TTC549 (cell line): Measurements from ENCODE around the gene NRXN3.

Source experiments
- FAIRE-seq: peaks from 2 replicates; lab custom pipeline; 2012; peaks lifted over from hg19 to GRCh38; lab: Jason Lieb, UNC

The NRXN3 gene

DNA sequence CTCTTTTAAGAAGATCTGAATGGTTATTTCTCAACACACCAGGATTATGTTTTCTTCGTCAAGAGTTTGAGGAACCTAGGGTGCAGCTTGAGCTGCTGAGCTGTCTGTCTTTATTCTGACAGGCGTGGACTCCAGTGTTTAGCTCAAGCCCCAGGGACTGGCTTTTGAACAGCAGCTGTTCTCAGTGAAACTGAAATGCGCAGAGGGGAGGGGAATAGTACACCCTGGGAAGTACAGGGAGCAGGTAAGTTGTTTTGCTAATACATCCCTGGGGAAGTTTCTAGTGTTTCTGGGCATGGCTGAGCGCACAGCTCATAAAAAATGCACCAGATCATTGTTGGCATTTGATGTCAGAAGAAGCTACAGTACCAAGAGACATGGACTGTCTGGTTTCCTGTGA is 1381.3 kb downstream of the NRXN3 start:
- no peak for FAIRE-seq

GRCh38 chr14:79552778-79553177 is 1382.6 kb downstream of the NRXN3 start:
- FAIRE-seq = no peak

- FAIRE-seq = no peak
Measured at GRCh38 chr14:79554816-79555215, 1384.6 kb downstream of the NRXN3 start.

- no peak for FAIRE-seq
Measured at GRCh38 chr14:79555429-79555828, 1385.3 kb downstream of the NRXN3 start.

DNA sequence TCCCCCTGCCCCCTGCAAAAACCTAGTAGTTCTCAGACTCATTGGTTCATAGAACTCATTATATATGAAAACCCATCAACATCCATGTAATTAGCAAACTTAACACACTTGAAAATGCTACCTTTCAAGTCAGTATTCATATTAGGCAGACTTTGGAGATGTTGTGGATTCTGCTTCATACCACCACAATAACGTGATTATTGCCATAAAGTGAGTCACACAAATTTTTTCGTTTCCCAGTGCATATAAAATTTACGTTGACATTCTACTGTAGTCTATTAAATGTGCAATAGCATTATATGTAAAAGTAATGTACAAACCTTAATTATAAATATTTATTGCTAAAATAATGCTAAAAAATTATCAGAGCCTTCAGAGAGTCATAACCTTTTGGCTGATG is 1387.1 kb downstream of the NRXN3 start:
- no peak for FAIRE-seq

GRCh38 chr14:79562185-79562584 is 1392.0 kb downstream of the NRXN3 start:
- FAIRE-seq = no peak

- no peak for FAIRE-seq
Measured at GRCh38 chr14:79564371-79564770, 1394.2 kb downstream of the NRXN3 start.

DNA sequence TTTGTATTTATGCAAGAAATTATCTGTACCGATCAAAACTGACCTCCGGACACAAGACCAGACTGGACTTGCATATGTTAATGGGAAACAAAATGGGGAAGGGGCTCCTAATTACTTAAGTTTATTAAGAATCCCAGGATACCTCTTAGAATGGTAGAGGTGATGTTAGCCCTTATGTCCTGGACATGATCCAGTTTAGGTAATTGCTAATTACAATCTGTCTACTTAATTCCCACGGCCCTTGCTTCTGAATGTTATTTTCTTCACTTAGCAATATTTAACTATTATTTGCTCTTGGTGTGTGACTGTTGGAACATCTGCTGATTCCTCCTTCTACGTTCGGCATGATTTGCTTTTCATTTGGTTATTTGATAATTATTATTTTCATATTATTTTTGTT is 1397.1 kb downstream of the NRXN3 start:
- no peak for FAIRE-seq

- FAIRE-seq = no peak
Measured at GRCh38 chr14:79568594-79568993, 1398.4 kb downstream of the NRXN3 start.

GRCh38 chr14:79569072-79569471 is 1398.9 kb downstream of the NRXN3 start:
- FAIRE-seq = no peak

GRCh38 chr14:79570648-79571047 is 1400.5 kb downstream of the NRXN3 start:
- no peak for FAIRE-seq

DNA sequence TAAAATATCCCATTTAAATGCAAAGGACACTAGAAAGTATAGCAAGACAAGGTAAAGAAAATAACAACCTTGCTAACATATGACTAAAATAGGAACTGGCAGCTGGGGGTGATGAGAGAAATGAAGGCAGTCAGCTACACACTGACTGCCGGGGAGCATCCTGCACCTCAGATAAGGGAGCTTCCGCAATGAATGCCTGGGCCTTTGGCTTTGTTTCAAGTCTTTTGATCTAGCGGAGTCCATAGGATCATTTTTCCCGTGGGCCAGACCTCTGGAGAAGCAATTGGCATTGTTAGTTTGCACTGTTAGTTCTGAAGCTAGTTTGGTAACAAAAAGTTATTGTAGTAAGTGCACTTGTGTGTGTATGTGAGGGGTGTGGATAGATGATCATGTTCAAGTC is 1401.2 kb downstream of the NRXN3 start:
- no peak for FAIRE-seq

GRCh38 chr14:79573486-79573885 is 1403.3 kb downstream of the NRXN3 start:
- no peak for FAIRE-seq

DNA sequence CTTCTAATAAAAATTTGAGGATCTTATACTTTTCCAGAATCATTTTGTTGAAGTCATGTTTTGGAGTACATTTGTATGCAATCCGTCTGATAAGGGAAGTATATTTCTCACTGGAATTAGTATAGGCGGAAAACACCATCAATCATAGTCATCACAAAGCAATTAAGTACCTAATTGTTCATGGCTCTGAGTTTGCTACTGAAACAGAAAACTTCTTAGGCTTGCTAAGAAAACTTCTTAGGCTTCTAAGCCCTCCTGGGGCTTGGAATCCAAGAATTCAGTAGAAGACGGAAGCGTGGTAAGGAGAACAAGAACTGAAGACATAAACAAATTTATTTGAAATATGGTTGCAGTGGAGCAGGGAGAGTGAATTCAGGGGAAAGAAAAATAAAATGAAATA is 1404.9 kb downstream of the NRXN3 start:
- no peak for FAIRE-seq

DNA sequence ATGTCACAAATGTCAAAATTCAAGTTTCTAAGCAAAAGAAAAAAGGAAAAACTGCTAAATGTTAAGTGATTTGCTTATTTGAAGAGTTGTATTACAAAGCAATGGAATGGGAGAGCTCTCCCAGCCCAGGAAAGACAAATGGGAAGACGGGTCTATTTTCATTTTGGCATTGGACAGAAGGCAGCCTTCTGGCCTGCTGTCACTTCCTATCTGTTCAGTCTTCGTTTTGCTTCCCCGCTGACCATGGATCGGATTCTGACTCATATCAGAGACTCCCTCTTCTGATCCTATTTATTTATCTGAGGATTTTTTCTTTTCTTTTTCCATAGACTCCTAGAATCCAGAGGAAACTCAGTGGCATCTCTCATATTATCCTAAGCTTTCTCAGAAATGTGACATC is 1406.3 kb downstream of the NRXN3 start:
- FAIRE-seq = no peak

DNA sequence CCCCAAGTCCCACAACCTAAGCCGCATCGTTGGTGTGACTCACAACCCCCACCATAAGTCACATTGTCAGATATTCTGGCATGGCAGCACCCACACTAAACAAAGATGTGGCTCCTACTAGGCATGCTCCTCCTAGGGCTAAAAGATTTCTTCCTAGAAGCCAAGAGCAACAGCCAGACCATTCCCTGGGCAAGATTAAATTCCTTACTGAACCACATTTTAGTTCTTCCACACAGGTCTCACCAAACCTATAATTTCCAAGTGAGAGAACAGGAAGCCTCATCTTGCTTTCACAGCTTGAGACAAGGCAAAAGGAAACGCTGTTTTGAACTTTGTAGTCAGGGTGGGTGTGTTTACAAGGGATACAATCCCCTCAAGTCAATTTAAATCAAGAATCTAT is 1408.3 kb downstream of the NRXN3 start:
- FAIRE-seq = no peak

GRCh38 chr14:79580414-79580813 is 1410.2 kb downstream of the NRXN3 start:
- FAIRE-seq = no peak

DNA sequence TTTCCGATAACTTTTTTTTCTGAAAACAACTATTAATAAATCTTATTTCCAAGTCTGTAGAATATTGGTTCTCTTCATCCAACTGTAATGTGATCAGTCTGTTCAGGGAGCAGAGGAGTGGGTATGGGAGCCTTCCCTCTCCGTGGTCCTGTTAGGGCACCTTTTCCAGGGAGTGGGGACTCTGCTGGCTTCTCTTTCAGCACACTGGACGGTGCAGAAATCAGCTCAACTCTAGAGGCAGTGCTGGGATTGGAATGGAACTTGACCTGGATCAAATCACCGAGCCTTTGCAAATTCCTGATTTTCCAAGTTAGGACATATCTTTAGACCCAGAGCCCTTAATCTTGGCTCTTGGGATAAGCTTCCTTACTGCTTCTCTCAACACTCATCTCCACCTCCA is 1410.7 kb downstream of the NRXN3 start:
- no peak for FAIRE-seq

GRCh38 chr14:79581912-79582576 is 1411.9 kb downstream of the NRXN3 start:
- no peak for FAIRE-seq

DNA sequence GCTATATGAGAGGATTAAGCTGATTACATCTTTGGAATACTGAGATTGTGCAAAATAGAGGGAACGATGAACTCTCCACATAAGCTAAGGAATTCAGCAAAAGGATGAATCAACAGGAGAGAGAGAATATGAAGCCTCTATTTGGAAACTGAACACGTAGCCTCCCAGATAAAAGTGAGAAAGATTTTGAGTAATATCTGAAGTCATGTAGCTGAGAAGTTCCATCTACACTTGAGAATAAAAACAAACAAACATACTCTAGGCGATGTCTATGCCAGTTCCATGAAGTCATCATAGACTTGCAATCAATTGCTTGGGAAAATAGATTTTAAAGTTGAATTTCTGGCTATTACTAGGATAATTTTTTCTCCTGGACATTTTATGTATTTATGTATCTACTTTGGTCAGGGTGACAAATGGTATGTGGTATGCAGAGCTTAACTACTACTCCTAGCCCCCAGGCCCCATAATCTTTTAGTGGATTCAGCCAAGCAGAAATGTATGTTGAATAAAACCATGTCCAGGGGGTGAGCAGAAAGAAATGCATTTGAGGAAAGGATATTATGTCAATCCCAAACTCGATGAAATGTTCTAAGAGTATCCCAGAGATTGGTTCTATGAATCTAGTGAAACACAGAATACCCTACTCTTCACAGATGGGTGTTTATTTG is 1413.7 kb downstream of the NRXN3 start:
- FAIRE-seq = no peak

DNA sequence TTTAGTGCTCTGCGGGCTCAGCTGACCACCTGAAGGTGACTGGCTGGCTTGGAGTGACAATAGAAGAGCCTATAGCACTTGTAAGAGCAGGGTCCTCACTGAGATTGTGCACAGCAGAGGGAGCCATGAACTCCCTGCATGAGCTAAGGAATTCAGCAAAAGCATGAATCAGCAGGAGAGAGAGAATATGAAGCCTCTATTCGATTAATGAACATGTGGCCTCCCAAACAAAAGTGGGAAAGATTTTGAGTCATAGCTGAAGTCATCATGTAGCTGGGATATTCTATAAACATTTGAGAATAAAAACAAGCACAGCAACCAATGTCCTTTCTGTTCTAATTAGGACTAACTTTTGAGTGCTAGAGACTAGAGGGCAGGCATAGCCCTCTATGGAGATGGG is 1414.5 kb downstream of the NRXN3 start:
- FAIRE-seq = no peak

GRCh38 chr14:79585845-79586244 is 1415.7 kb downstream of the NRXN3 start:
- no peak for FAIRE-seq

DNA sequence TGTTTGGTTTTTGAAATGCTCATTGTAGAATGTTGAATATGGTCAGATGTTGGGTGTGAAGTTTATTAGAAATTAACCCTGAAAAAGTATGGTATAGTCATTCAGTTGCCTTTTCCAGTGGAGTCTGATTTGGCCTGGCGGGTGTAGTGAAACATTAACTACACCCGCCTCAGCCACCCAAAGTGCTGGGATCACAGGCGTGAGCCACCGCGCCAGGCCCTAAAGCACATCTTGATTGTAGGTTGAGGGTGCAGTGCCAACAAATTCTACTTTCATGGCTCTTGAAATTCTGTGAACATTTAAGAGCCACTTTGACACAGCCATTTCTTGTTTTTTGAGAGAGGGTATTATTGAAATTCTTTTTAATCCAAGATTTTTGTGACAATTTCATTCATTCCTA is 1416.2 kb downstream of the NRXN3 start:
- FAIRE-seq = no peak

GRCh38 chr14:79586989-79587598 is 1416.9 kb downstream of the NRXN3 start:
- FAIRE-seq = no peak
